Activated CD8-positive, alpha-beta memory T cell treated with anti-CD3 and anti-CD28 coated beads, Interleukin-2, amount 10 ng/mL, durations not matched to agents 7 days and 5 days (primary cell): ENCODE results near the gene P2RY4. TPM values are rescaled to one million over a fixed set of nuclear protein-coding genes. Genes with fewer than 3 reads are reported as not detected.
"Not testable (repeated sequence)": the region's sequence is repeated elsewhere in the genome, so short reads cannot be mapped to it uniquely, and the experiment has no call there.

Experiments
- ATAC-seq: fragments of 150-1000 bp; cut with Tn5 transposase; one replicate; pipeline ENCODE4 v1.10.0; 2021; ENCODE audit warnings: moderate library complexity
- CTCF ChIA-PET: fragments of 350-600 bp; sonication (Branson Sonifier 250); formaldehyde crosslinking; loops from one replicate; lab custom pipeline; 2021; ENCODE audit warnings: antibody characterized with exemption; lab: Charles Lee
- DNase-seq: peaks from one replicate; pipeline ENCODE4 v3.0.0-alpha.2; 2020
- H3K27ac Mint-ChIP-seq: one replicate; pipeline ENCODE4 v1.8.0; 2021; ENCODE audit warnings: mild to moderate bottlenecking, mixed read lengths
- H3K27me3 Mint-ChIP-seq: one replicate; pipeline ENCODE4 v1.8.0; 2021; ENCODE audit warnings: mixed read lengths
- H3K36me3 Mint-ChIP-seq: one replicate; pipeline ENCODE4 v1.8.0; 2021; ENCODE audit warnings: mild to moderate bottlenecking, mixed read lengths
- H3K4me1 Mint-ChIP-seq: one replicate; pipeline ENCODE4 v1.8.0; 2021; ENCODE audit warnings: mixed read lengths
- H3K4me3 Mint-ChIP-seq: one replicate; pipeline ENCODE4 v1.8.0; 2021; ENCODE audit warnings: mild to moderate bottlenecking, moderate library complexity, mixed read lengths
- H3K9me3 Mint-ChIP-seq: one replicate; pipeline ENCODE4 v1.8.0; 2022; ENCODE audit warnings: low read depth, mixed read lengths
- total RNA-seq, 2 experiments: library from RNA; stranded (reverse); gene quantifications; one replicate each; pipeline ENCODE4 v1.2.3, GENCODE V29; 2021

Gene P2RY4
- total RNA-seq, result under 1 TPM in 1 of 2 experiments, not detected in 1; 0.23 TPM

- Mint-ChIP-seq H3K4me1 (no peaks in the 10 kb centered on the region), H3K4me3 (no peak within 1 kb of the TSS), H3K27me3 (no peaks in the 10 kb centered on the region), H3K9me3 (no peaks in the 10 kb centered on the region), H3K36me3 (no peaks in the 10 kb centered on the region), H3K27ac (no peak within 1 kb of the TSS)
- no peak for DNase-seq
- ATAC-seq, result no peak
- CTCF ChIA-PET, result no interaction called here
Observed at GRCh38 chrX:70260104-70260503, at the start of gene P2RY4. P2RY4 (minus strand) TSS chrX:70260204; CDS start chrX:70259624, 580 bp downstream.

- Mint-ChIP-seq H3K36me3 (peaks cover 51% of the 10 kb centered on the region), H3K27me3 (no peaks in the 10 kb centered on the region), H3K9me3 (no peaks in the 10 kb centered on the region), H3K4me3 (no peak overlapping the region), H3K27ac (no peak overlapping the region), H3K4me1 (peaks cover 3% of the 10 kb centered on the region)
- ATAC-seq (no peak), DNase-seq (no peak)
- CTCF ChIA-PET, result no interaction called here
Observed at GRCh38 chrX:70301716-70302115, 41.7 kb upstream of the P2RY4 start.

GRCh38 chrX:70293621-70294020 lies 33.6 kb upstream of the P2RY4 start:
- no peak for DNase-seq
- no peaks in the 10 kb centered on the region for H3K27me3 Mint-ChIP-seq
- no peak overlapping the region for H3K4me3 Mint-ChIP-seq
- H3K27ac Mint-ChIP-seq, result no peak overlapping the region
- peaks cover 26% of the 10 kb centered on the region for H3K4me1 Mint-ChIP-seq
- no peak for ATAC-seq
- CTCF ChIA-PET, result interaction anchor here (1.1 kb wide), 1 partner anchor 142 kb away, joined by 4 read pairs; no protein-coding TSS in a partner anchor
- peaks cover 22% of the 10 kb centered on the region for H3K36me3 Mint-ChIP-seq
- no peaks in the 10 kb centered on the region for H3K9me3 Mint-ChIP-seq

GRCh38 chrX:70292788-70293187 lies 32.8 kb upstream of the P2RY4 start:
- DNase-seq, result no peak
- Mint-ChIP-seq H3K9me3 (no peaks in the 10 kb centered on the region), H3K4me1 (peaks cover 29% of the 10 kb centered on the region), H3K27ac (no peak overlapping the region), H3K4me3 (no peak overlapping the region), H3K36me3 (peaks cover 24% of the 10 kb centered on the region), H3K27me3 (no peaks in the 10 kb centered on the region)
- ATAC-seq, result no peak
- CTCF ChIA-PET, result interaction anchor here (1.1 kb wide), 1 partner anchor 143 kb away, joined by 4 read pairs; no protein-coding TSS in a partner anchor

- CTCF ChIA-PET, result interaction anchor here (1.0 to 1.6 kb wide), 3 partner anchors 10 to 157 kb away, joined by 3 to 8 read pairs (median 5); partner anchors contain the start of gene IGBP1
- peak; percentile 99 for ATAC-seq
- no peaks in the 10 kb centered on the region for H3K27me3 Mint-ChIP-seq
Observed at GRCh38 chrX:70289793-70290770, 30.1 kb upstream of the P2RY4 start, which contains the start of the genes KIF4A and PDZD11. KIF4A (plus strand) TSS chrX:70290104; CDS start chrX:70290459, 355 bp downstream. PDZD11 (minus strand) TSS chrX:70289927; CDS start chrX:70289341, 586 bp downstream.

GRCh38 chrX:70289168-70289792 lies 29.3 kb upstream of the P2RY4 start:
- no peak for ATAC-seq
- CTCF ChIA-PET, result interaction anchor here (1.0 to 1.6 kb wide), 2 partner anchors 11 to 144 kb away, joined by 3 to 5 read pairs; no protein-coding TSS in a partner anchor
- Mint-ChIP-seq H3K36me3 (peaks cover 27% of the 10 kb centered on the region), H3K4me3 (peak overlapping the region; percentile 90), H3K4me1 (peaks cover 35% of the 10 kb centered on the region), H3K27ac (peak overlapping the region; percentile 90), H3K27me3 (no peaks in the 10 kb centered on the region), H3K9me3 (no peaks in the 10 kb centered on the region)
- no peak for DNase-seq

More at GRCh38 chrX:70289793-70290770, 30.1 kb upstream of the P2RY4 start, which contains the start of the genes KIF4A and PDZD11:
- peak within 1 kb of the TSS; percentile 90 for H3K27ac Mint-ChIP-seq
- H3K4me3 Mint-ChIP-seq, result peak within 1 kb of the TSS; percentile 90
- peak; percentile 91 for DNase-seq
- peaks cover 27% of the 10 kb centered on the region for H3K36me3 Mint-ChIP-seq
- H3K9me3 Mint-ChIP-seq, result no peaks in the 10 kb centered on the region
- peaks cover 35% of the 10 kb centered on the region for H3K4me1 Mint-ChIP-seq

GRCh38 chrX:70281951-70282350 lies 21.9 kb upstream of the P2RY4 start, which contains the start of gene RAB41:
RAB41 (plus strand) TSS chrX:70282172; CDS start chrX:70282218, 46 bp downstream.
- H3K4me1 Mint-ChIP-seq, result peaks cover 4% of the 10 kb centered on the region
- DNase-seq (no peak), ATAC-seq (no peak)
- CTCF ChIA-PET, result no interaction called here
- no peaks in the 10 kb centered on the region for H3K27me3 Mint-ChIP-seq
- no peak within 1 kb of the TSS for H3K4me3 Mint-ChIP-seq
- H3K9me3 Mint-ChIP-seq, result no peaks in the 10 kb centered on the region
- H3K36me3 Mint-ChIP-seq, result peaks cover 12% of the 10 kb centered on the region
- H3K27ac Mint-ChIP-seq, result no peak within 1 kb of the TSS

GRCh38 chrX:70280573-70280972 lies 20.6 kb upstream of the P2RY4 start:
- H3K9me3 Mint-ChIP-seq, result no peaks in the 10 kb centered on the region

GRCh38 chrX:70279081-70279480 lies 19.1 kb upstream of the P2RY4 start:
- no peak for ATAC-seq
- Mint-ChIP-seq H3K27ac (no peak overlapping the region), H3K4me3 (no peak overlapping the region), H3K27me3 (no peaks in the 10 kb centered on the region), H3K4me1 (no peaks in the 10 kb centered on the region), H3K9me3 (no peaks in the 10 kb centered on the region), H3K36me3 (peaks cover 1% of the 10 kb centered on the region)
- no peak for DNase-seq
- CTCF ChIA-PET, result no interaction called here

More at GRCh38 chrX:70280573-70280972, 20.6 kb upstream of the P2RY4 start:
- ATAC-seq (no peak), DNase-seq (no peak)
- H3K4me3 Mint-ChIP-seq, result no peak overlapping the region
- CTCF ChIA-PET, result no interaction called here
- no peaks in the 10 kb centered on the region for H3K27me3 Mint-ChIP-seq
- peaks cover 5% of the 10 kb centered on the region for H3K36me3 Mint-ChIP-seq
- H3K27ac Mint-ChIP-seq, result no peak overlapping the region
- H3K4me1 Mint-ChIP-seq, result peaks cover 4% of the 10 kb centered on the region

GRCh38 chrX:70274029-70274428 lies 14.0 kb upstream of the P2RY4 start:
- H3K4me3 Mint-ChIP-seq, result not testable (repeated sequence)

GRCh38 chrX:70268034-70268433 lies 8.0 kb upstream of the P2RY4 start, which contains the start of gene ARR3:
ARR3 (plus strand) TSS chrX:70268334; CDS start chrX:70269386, 1,052 bp downstream.
- no peaks in the 10 kb centered on the region for H3K36me3 Mint-ChIP-seq
- DNase-seq, result no peak
- CTCF ChIA-PET, result no interaction called here
- H3K9me3 Mint-ChIP-seq, result no peaks in the 10 kb centered on the region
- H3K4me1 Mint-ChIP-seq, result no peaks in the 10 kb centered on the region
- no peak within 1 kb of the TSS for H3K27ac Mint-ChIP-seq
- no peaks in the 10 kb centered on the region for H3K27me3 Mint-ChIP-seq
- no peak within 1 kb of the TSS for H3K4me3 Mint-ChIP-seq
- no peak for ATAC-seq

More at GRCh38 chrX:70274029-70274428, 14.0 kb upstream of the P2RY4 start:
- CTCF ChIA-PET, result interaction anchor here (0.7 kb wide), 1 partner anchor 160 kb away, joined by 3 read pairs; no protein-coding TSS in a partner anchor
- H3K27me3 Mint-ChIP-seq, H3K4me1 Mint-ChIP-seq, ATAC-seq, H3K27ac Mint-ChIP-seq, DNase-seq, H3K36me3 Mint-ChIP-seq, H3K9me3 Mint-ChIP-seq: not testable (repeated sequence)

GRCh38 chrX:70264784-70265183 lies 4.8 kb upstream of the P2RY4 start:
- no peak for DNase-seq
- Mint-ChIP-seq H3K4me1 (no peaks in the 10 kb centered on the region), H3K4me3 (no peak overlapping the region), H3K9me3 (no peaks in the 10 kb centered on the region), H3K27ac (no peak overlapping the region), H3K27me3 (no peaks in the 10 kb centered on the region), H3K36me3 (no peaks in the 10 kb centered on the region)
- no peak for ATAC-seq
- CTCF ChIA-PET, result no interaction called here
